Bronchial epithelial cell (primary cell): ENCODE data around the gene TAF3. TPM values are rescaled to one million over a fixed set of nuclear protein-coding genes. Genes with fewer than 3 reads are reported as not detected.
"Not testable (repeated sequence)": the region's sequence is repeated elsewhere in the genome, so short reads cannot be mapped to it uniquely, and the experiment has no call there.

ENCODE experiments used
- DNase-seq: peaks from one replicate; pipeline ENCODE4 v3.0.0-alpha.2; 2010; ENCODE audit warnings: low read depth
- FAIRE-seq: peaks from 2 replicates; lab custom pipeline; 2011; peaks lifted over from hg19 to GRCh38; lab: Jason Lieb, UNC
- H3K27me3 ChIP-seq: 2 replicates; pipeline ENCODE4 v1.5.1; 2011; ENCODE audit warnings: low read length; ENCODE audit not compliant: control insufficient read depth, insufficient read depth
- H3K36me3 ChIP-seq: 2 replicates; pipeline ENCODE4 v1.5.1; 2011; ENCODE audit warnings: low read length; ENCODE audit not compliant: control insufficient read depth, insufficient read depth
- H3K4me3 ChIP-seq: 2 replicates; pipeline ENCODE4 v1.5.1; 2011; ENCODE audit warnings: mild to moderate bottlenecking, low read depth, low read length, control low read depth
- total RNA-seq: library from RNA; depleted of rRNA; stranded (reverse); fragments of >200 nt; gene quantifications from 2 replicates; pipeline ENCODE4 v1.2.1, GENCODE V29; 2014
- TF ChIP-seq, protein P1 (sequence below): IDR thresholded peaks from 2 replicates; pipeline ENCODE4 v1.5.1; 2011; ENCODE audit warnings: mild to moderate bottlenecking, moderate library complexity, low read length, control low read depth, inconsistent platforms; ENCODE audit not compliant: insufficient read depth, severe bottlenecking

Gene TAF3
- total RNA-seq, 1 donor from 2014 or later, result 1.3 TPM

DNA sequence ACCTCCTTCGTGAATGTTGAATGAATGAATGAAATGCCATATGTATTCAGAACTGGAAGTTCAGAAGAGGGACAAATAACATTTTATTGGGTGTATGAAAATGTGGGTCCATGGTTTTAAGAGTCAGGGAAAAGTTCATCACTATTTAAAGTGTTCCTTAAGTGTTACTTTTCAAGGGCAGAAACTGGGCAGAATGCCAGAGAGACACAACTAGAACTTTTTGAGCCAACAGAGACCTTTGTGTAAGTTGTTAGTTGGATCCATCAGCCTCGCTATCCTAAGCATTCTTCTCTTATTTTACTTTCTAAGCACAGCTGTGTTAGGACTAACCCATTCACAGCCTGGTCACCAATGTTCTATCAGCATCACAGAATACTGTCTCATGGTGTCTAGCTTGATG, 13.6 kb upstream of the TAF3 start:
- DNase-seq (no peak), FAIRE-seq (no peak)
- peaks cover 21% of the 10 kb centered on the region for H3K36me3 ChIP-seq
- H3K27me3 ChIP-seq, result no peaks in the 10 kb centered on the region
- TF ChIP-seq, protein P1, sequence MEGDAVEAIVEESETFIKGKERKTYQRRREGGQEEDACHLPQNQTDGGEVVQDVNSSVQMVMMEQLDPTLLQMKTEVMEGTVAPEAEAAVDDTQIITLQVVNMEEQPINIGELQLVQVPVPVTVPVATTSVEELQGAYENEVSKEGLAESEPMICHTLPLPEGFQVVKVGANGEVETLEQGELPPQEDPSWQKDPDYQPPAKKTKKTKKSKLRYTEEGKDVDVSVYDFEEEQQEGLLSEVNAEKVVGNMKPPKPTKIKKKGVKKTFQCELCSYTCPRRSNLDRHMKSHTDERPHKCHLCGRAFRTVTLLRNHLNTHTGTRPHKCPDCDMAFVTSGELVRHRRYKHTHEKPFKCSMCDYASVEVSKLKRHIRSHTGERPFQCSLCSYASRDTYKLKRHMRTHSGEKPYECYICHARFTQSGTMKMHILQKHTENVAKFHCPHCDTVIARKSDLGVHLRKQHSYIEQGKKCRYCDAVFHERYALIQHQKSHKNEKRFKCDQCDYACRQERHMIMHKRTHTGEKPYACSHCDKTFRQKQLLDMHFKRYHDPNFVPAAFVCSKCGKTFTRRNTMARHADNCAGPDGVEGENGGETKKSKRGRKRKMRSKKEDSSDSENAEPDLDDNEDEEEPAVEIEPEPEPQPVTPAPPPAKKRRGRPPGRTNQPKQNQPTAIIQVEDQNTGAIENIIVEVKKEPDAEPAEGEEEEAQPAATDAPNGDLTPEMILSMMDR, result no peak
- no peak overlapping the region for H3K4me3 ChIP-seq

DNA sequence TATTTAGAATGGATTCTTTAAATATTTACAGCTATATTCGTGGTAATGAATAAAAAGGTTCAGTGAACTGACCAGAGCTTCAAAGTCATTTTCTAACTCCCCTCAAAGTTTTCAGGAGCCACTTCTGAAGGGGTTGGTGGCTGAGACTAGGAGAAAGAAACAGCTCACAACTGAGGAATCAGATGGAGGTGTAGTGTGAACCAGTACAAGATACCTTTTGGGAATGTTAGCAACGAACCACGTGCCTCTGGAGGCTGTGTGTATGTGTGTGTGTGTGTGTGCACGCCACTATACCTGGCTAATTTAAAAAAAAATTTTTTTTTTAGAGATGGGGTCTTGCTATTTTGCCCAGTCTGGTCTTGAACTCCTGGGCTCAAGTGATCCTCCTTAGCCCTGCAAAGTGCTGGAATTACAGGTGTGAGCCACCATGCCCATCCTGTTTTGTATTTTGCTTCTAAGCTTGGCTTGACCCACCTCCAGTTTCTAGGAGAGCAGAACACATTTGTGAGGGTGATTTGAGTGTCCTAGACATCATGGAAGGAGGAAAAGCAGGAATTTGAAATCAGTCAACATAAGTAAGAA, 9.5 kb upstream of the TAF3 start:
- H3K36me3 ChIP-seq, result peaks cover 13% of the 10 kb centered on the region
- no peak overlapping the region for H3K4me3 ChIP-seq
- TF ChIP-seq, protein P1, result no peak
- no peak for FAIRE-seq
- DNase-seq, result no peak
- H3K27me3 ChIP-seq, result no peaks in the 10 kb centered on the region

DNA sequence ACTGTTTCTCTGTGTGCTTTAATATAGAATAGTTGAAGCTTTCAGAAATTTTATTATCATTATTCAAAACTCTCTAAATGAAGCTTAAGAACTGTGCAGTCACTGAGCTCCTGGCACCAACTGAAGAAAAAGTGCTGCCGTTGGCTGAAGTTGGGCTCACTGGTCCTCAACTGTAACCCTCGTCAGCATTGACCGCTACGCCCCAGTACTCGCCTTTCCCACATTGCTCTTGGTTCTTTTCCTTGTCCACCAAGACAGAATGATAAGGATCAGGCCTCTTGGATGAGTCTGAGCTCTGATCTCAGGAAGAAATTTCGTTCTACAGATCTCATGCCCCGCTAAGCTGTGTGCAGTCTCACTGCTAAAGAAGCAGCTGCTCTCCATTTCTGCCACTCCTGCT, 7.9 kb upstream of the TAF3 start:
- no peak overlapping the region for H3K4me3 ChIP-seq
- DNase-seq (no peak), FAIRE-seq (no peak)
- H3K36me3 ChIP-seq, result peaks cover 3% of the 10 kb centered on the region
- no peaks in the 10 kb centered on the region for H3K27me3 ChIP-seq
- TF ChIP-seq, protein P1, result no peak

DNA sequence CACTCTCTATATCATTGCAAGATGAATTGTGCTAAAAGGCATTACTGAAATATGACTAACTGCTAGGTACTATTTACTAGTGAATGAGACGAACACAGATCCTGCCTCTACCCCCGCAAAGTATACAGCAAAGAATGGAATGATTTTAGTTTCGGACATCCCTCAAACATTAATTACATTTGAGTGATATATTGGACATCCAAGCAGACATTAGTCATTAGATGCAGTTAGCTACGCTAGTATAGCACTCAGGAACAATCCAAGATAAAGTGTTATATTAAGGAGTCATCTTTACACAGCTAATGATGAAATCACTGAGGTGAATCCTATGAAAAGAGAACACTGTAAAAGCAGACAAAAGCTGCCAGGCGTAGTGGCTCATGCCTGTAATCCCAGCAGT, 7.3 kb upstream of the TAF3 start:
- H3K27me3 ChIP-seq, result no peaks in the 10 kb centered on the region
- H3K36me3 ChIP-seq, result peaks cover 3% of the 10 kb centered on the region
- H3K4me3 ChIP-seq, result no peak overlapping the region
- FAIRE-seq (no peak), DNase-seq (peak; percentile 13)
- TF ChIP-seq, protein P1, result no peak

DNA sequence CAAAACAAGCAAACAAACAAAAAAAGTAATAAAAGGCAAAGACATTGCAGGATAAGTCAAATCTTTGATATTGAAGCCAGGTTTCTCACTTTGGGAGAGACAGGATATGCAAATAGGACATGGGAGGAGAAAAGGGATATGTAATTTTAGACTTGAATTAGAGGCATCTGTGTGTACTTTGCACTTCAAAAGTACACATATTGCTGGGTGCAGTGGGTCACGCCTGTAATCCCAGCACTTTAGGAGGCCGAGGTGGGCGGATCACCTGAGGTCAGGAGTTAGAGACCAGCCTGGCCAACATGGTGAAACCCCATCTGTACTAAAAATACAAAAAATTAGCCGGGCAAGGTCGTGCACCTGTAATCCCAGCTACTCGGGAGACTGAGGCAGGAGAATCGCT, 6.6 kb upstream of the TAF3 start:
- not testable (repeated sequence) for DNase-seq, FAIRE-seq, H3K36me3 ChIP-seq, H3K27me3 ChIP-seq, H3K4me3 ChIP-seq

DNA sequence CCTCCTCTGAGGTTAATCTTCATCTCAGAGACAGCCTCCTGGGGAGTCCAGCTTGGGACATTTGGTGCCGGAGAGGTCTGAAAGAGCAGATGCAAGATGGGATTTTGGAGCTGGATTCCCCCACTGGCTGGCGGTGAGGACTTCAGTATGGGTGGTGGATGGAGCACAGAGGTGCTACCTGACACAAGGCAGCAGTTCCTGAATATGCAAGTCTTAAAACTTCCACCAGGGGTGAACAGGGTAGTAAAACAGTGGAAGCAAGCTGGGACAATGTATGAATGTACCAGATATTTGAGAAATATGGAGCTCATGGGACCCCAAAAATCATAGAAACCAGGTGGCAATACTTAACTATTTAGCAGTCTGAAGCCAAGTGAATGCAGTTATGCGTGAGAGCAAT, 4.8 kb upstream of the TAF3 start:
- H3K27me3 ChIP-seq, result no peaks in the 10 kb centered on the region
- H3K4me3 ChIP-seq, result no peak overlapping the region
- TF ChIP-seq, protein P1, result no peak
- FAIRE-seq, result no peak
- no peaks in the 10 kb centered on the region for H3K36me3 ChIP-seq
- no peak for DNase-seq
